ENCODE results near the gene FOXP1.
A peak's percentile ranks its signal among the peaks of the same experiment; 100 is the strongest.

FOXP1 gene

DNA sequence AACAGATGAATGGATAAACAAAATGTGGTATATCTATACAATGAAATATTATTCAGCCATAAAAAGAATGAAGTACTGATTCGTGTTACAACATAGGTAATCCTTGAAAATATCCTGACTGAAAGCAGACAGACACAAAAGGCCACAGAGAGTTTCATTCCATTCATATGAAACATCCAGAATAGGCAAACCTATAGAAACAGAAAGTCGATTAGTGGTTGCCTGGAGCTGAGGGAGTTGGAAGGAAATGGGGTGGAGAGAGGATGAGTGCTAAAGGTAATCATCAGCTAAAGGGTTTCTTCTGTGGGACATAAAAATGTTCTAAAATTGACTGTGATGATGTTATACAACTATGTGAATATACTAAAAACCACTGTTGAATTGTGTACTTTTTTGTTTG, 22.9 kb downstream of the FOXP1 start:
- TF ChIP-seq, protein P1, sequence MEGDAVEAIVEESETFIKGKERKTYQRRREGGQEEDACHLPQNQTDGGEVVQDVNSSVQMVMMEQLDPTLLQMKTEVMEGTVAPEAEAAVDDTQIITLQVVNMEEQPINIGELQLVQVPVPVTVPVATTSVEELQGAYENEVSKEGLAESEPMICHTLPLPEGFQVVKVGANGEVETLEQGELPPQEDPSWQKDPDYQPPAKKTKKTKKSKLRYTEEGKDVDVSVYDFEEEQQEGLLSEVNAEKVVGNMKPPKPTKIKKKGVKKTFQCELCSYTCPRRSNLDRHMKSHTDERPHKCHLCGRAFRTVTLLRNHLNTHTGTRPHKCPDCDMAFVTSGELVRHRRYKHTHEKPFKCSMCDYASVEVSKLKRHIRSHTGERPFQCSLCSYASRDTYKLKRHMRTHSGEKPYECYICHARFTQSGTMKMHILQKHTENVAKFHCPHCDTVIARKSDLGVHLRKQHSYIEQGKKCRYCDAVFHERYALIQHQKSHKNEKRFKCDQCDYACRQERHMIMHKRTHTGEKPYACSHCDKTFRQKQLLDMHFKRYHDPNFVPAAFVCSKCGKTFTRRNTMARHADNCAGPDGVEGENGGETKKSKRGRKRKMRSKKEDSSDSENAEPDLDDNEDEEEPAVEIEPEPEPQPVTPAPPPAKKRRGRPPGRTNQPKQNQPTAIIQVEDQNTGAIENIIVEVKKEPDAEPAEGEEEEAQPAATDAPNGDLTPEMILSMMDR (IDR thresholded peaks at IDR 0.05; ENCODE audit: low read depth, low read length, missing control alignments): no peak
- Histone ChIP-seq H3K36me3 (replicated peaks) (no peaks in the 10 kb centered on the region), H3K27me3 (replicated peaks) (no peaks in the 10 kb centered on the region), H3K4me3 (ENCODE audit: low read depth, low read length) (no peak overlapping the region), H3K27ac (no peak overlapping the region)
- in situ Hi-C loops (cut with HindIII; ENCODE audit: low pct_ligation_motif_present, low sequenced_read_pairs): no loop called here
- no peak for DNase-seq

DNA sequence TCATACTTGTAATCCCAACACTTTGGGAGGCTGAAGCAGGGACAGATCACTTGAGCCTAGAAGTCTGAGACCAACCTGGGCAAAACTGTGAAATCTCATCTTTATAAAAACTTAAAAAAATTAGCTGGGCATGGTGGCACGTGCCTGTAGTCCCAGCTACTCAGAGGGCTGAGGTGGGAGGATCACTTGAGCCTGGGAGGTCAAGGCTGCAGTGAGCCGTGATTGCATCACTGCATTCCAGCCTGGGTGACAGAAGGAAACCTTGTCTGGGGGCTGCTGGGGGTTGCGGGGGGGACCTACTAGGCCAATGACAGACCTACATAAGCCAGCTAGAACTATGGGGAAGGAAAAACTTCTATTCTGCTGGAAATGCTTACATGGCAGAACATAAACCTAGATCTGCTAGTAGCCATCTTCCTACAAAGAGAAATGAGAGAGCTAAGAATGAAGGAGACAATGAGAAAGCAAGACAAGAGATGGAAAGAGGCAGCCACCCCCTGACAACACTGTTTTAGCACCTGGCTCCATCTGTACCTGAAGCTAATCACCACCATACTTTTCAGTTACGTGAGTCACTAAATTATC, 23.9 kb downstream of the FOXP1 start:
- TF ChIP-seq, protein P1 (IDR thresholded peaks at IDR 0.05; ENCODE audit: low read depth, low read length, missing control alignments): no peak
- no peak for DNase-seq
- in situ Hi-C loops (cut with HindIII; ENCODE audit: low pct_ligation_motif_present, low sequenced_read_pairs): no loop called here

DNA sequence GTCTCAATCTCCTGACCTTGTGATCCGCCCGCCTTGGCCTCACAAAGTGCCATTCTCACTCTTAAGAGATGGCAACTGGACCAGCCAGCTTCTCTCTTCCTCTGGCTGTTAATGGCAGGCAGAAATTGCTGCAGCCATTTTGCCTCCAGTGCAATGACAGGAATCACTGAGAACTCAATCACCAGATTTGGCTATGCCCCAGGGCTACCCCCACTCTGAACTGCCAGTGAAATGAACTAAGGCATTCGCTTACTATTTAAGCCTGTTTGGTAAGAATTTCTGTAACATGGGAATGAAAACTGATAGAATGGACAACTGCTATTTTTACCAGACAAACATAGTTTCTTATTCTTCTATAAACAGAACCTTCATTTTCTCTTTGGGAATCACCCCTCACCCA, 24.5 kb downstream of the FOXP1 start:
- TF ChIP-seq, protein P1 (IDR thresholded peaks at IDR 0.05; ENCODE audit: low read depth, low read length, missing control alignments): no peak
- in situ Hi-C loops (cut with HindIII; ENCODE audit: low pct_ligation_motif_present, low sequenced_read_pairs): no loop called here
- no peaks in the 10 kb centered on the region for H3K36me3 ChIP-seq (replicated peaks)
- no peak overlapping the region for H3K27ac ChIP-seq
- H3K4me3 ChIP-seq (ENCODE audit: low read depth, low read length): no peak overlapping the region
- no peak for DNase-seq
- no peaks in the 10 kb centered on the region for H3K27me3 ChIP-seq (replicated peaks)

More for the DNA sequence above, 23.9 kb downstream of the FOXP1 start:
- Histone ChIP-seq H3K36me3 (replicated peaks) (no peaks in the 10 kb centered on the region), H3K27ac (no peak overlapping the region), H3K4me3 (ENCODE audit: low read depth, low read length) (no peak overlapping the region), H3K27me3 (replicated peaks) (no peaks in the 10 kb centered on the region)

DNA sequence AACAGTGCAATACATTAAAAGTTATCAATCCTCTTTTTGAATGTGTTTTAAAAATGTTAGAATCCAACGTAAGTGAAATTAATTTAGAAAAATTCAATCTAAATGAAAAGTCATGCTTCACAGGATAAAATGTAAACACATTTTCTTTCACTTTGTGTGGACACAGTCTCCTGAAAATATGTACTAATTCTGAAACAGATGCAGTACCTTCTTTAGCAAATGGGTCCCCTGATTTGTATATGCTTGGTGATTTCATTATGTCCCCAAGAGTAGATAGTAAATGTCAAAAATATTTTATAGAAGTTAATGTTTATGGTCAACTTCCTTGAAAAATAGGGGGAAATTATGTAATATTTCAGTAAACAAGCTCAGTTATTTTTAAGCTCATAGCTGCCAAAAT, 28.9 kb downstream of the FOXP1 start:
- in situ Hi-C loops (cut with HindIII; ENCODE audit: low pct_ligation_motif_present, low sequenced_read_pairs): no loop called here
- Histone ChIP-seq H3K36me3 (replicated peaks) (no peaks in the 10 kb centered on the region), H3K27me3 (replicated peaks) (no peaks in the 10 kb centered on the region), H3K27ac (no peak overlapping the region), H3K4me3 (ENCODE audit: low read depth, low read length) (no peak overlapping the region)
- no peak for DNase-seq
- TF ChIP-seq, protein P1 (IDR thresholded peaks at IDR 0.05; ENCODE audit: low read depth, low read length, missing control alignments): no peak

DNA sequence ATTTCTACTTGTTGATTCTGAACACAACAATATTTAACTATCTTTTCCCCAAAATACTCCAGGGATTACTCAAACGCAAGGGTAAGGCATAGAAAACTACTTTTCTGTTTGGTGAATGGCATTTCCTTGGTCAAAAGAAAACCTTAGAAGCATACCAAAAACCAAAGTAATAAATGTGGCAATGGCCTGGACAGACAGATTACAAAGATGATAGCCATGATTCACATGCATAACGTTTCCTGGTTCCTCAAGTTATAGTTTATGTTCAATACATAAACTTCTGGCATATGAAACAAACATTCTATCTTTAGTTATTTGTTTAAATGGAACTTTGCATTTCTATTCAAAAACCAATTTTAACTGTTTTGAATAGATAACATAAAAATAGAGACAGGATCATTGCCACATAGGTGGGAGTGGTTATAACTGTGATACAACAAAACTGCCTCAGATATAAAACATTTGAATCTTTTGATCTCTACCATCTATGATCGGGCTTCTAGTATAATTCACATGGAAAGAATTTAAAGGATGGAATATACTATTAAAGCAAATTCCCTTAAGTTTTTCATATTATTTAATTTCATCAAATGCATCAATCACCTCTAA, 32.1 kb downstream of the FOXP1 start:
- peak; percentile 40 for DNase-seq
- Histone ChIP-seq H3K4me3 (ENCODE audit: low read depth, low read length) (no peak overlapping the region), H3K27ac (peak overlapping the region; percentile 29), H3K27me3 (replicated peaks) (no peaks in the 10 kb centered on the region), H3K36me3 (replicated peaks) (no peaks in the 10 kb centered on the region)
- TF ChIP-seq, protein P1 (IDR thresholded peaks at IDR 0.05; ENCODE audit: low read depth, low read length, missing control alignments): no peak
- in situ Hi-C loops (cut with HindIII; ENCODE audit: low pct_ligation_motif_present, low sequenced_read_pairs): no loop called here

DNA sequence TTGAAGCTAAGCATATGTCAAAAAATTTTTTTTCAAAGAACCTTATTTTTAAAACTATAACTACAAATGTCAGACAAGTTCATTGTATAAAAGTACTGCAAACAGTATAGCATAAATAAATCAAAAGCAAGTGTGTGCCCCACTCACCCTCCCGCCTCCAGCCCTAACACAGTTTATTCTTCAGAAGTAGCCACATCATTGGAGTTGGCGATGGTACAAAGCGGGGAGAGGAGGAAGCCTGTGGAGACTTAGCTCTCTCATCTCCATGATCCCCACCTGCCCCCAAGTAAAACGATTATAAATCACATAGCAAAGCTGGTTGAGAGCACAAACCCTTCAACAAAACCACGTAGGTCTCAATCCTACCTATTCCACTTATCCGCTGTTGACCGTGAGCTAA, 33.6 kb downstream of the FOXP1 start:
- TF ChIP-seq, protein P1 (IDR thresholded peaks at IDR 0.05; ENCODE audit: low read depth, low read length, missing control alignments): no peak
- DNase-seq: no peak
- no peak overlapping the region for H3K4me3 ChIP-seq (ENCODE audit: low read depth, low read length)
- no peak overlapping the region for H3K27ac ChIP-seq
- H3K27me3 ChIP-seq (replicated peaks): no peaks in the 10 kb centered on the region
- H3K36me3 ChIP-seq (replicated peaks): no peaks in the 10 kb centered on the region
- in situ Hi-C loops (cut with HindIII; ENCODE audit: low pct_ligation_motif_present, low sequenced_read_pairs): no loop called here
